Coronary artery (tissue), 2 donors: ENCODE measurements around the gene TCTN1.

ENCODE experiments used
- DNase-seq: peaks from one replicate; pipeline ENCODE4 v3.0.0-alpha.2; 2017; ENCODE audit warnings: low spot score
- H3K27ac ChIP-seq, 2 donors: fragments of 200-600 bp; sonication (generic); one replicate each; pipeline ENCODE4 v1.5.1; 2016 to 2019
- H3K4me3 ChIP-seq: fragments of 200-600 bp; sonication (generic); 2 replicates; pipeline ENCODE4 v1.5.1; 2016; ENCODE audit warnings: mild to moderate bottlenecking, moderate library complexity
- CTCF ChIP-seq: fragments of 200-600 bp; sonication (generic); IDR thresholded peaks from one replicate; pipeline ENCODE4 v1.5.1; 2019; ENCODE audit warnings: antibody characterized with exemption

The TCTN1 gene

GRCh38 chr12:110657747-110658146 is 43.8 kb downstream of the TCTN1 start:
- no peak for DNase-seq
- Histone ChIP-seq H3K4me3 (no peak overlapping the region), H3K27ac (no peak overlapping the region)
- TF ChIP-seq CTCF = no peak

GRCh38 chr12:110658242-110658641 is 44.3 kb downstream of the TCTN1 start:
- Histone ChIP-seq H3K27ac (no peak overlapping the region), H3K4me3 (no peak overlapping the region)
- no peak for DNase-seq
- TF ChIP-seq CTCF = no peak

- no peak overlapping the region for H3K4me3 ChIP-seq
- no peak for DNase-seq
- no peak overlapping the region for H3K27ac ChIP-seq
- TF ChIP-seq CTCF = no peak
These were observed 44.9 kb downstream of the TCTN1 start for GRCh38 chr12:110658878-110659277.

GRCh38 chr12:110661337-110661972 is 47.5 kb downstream of the TCTN1 start:
- Histone ChIP-seq H3K4me3 (no peak overlapping the region), H3K27ac (no peak overlapping the region)
- no peak for TF ChIP-seq CTCF
- DNase-seq = no peak

GRCh38 chr12:110666892-110667291 is 53.0 kb downstream of the TCTN1 start:
- H3K4me3 ChIP-seq = no peak overlapping the region
- DNase-seq = no peak
- no peak for TF ChIP-seq CTCF
- no peak overlapping the region for H3K27ac ChIP-seq

GRCh38 chr12:110667671-110668070 is 53.7 kb downstream of the TCTN1 start:
- DNase-seq = no peak
- Histone ChIP-seq H3K27ac (no peak overlapping the region), H3K4me3 (no peak overlapping the region)
- no peak for TF ChIP-seq CTCF

GRCh38 chr12:110668480-110669192 is 54.7 kb downstream of the TCTN1 start:
- no peak for TF ChIP-seq CTCF
- no peak overlapping the region for H3K27ac ChIP-seq
- DNase-seq = no peak
- no peak overlapping the region for H3K4me3 ChIP-seq
